H1 (cell line): Measurements from ENCODE around the gene DEFB114. TPM values are rescaled to one million over a fixed set of nuclear protein-coding genes. Genes with fewer than 3 reads are reported as not detected.
A peak's percentile ranks its signal among the peaks of the same experiment; 100 is the strongest.

ENCODE experiments used
- CTCF ChIA-PET: fragments of 300-600 bp; sonication (Branson Sonifier 250); formaldehyde crosslinking; loops from one replicate; lab custom pipeline; 2021; ENCODE audit not compliant: partially characterized antibody; lab: Charles Lee
- POLR2A ChIA-PET: fragments of 300-600 bp; sonication (Branson Sonifier 250); formaldehyde crosslinking; loops from one replicate; lab custom pipeline; 2021; ENCODE audit warnings: inconsistent platforms; ENCODE audit not compliant: partially characterized antibody; lab: Charles Lee
- DNase-seq, 2 experiments: peaks; one replicate each; pipeline versions ENCODE4 v3.0.0 to v3.0.0-alpha.2; 2010 to 2022; ENCODE audit warnings: low spot score in 2 of 2, low read depth in 1 of 2, mixed read lengths in 1 of 2
- FAIRE-seq: peaks from 2 replicates; lab custom pipeline; 2011; peaks lifted over from hg19 to GRCh38; lab: Jason Lieb, UNC
- H2AFZ ChIP-seq: 2 replicates; pipeline ENCODE4 v1.8.1; 2012; ENCODE audit warnings: low read length, inconsistent platforms
- H2AK5ac ChIP-seq: 2 replicates; pipeline ENCODE4 v1.6.1; 2013; ENCODE audit warnings: low read depth, low read length
- H2BK120ac ChIP-seq: replicated peaks from 2 replicates; pipeline ENCODE3; 2013; ENCODE audit warnings: low read depth, low read length, inconsistent platforms
- H2BK12ac ChIP-seq: 2 replicates; pipeline ENCODE4 v1.6.1; 2013; ENCODE audit warnings: low read depth, low read length
- H2BK15ac ChIP-seq: 2 replicates; pipeline ENCODE4 v1.6.1; 2013; ENCODE audit warnings: low read length
- H2BK20ac ChIP-seq: 2 replicates; pipeline ENCODE4 v1.6.1; 2013; ENCODE audit warnings: low read length
- H2BK5ac ChIP-seq: 2 replicates; pipeline ENCODE4 v1.6.1; 2013; ENCODE audit warnings: low read depth, low read length
- H3K14ac ChIP-seq: 2 replicates; pipeline ENCODE4 v1.6.1; 2013; ENCODE audit warnings: inconsistent platforms; ENCODE audit not compliant: insufficient read length
- H3K18ac ChIP-seq: 2 replicates; pipeline ENCODE4 v1.6.1; 2013; ENCODE audit warnings: low read length; ENCODE audit errors: extremely low read depth
- H3K23ac ChIP-seq: 2 replicates; pipeline ENCODE4 v1.6.1; 2013; ENCODE audit warnings: inconsistent platforms; ENCODE audit not compliant: insufficient read length
- H3K23me2 ChIP-seq: 2 replicates; pipeline ENCODE4 v1.6.1; 2013; ENCODE audit warnings: low read depth, low read length
- H3K27ac ChIP-seq: 2 replicates; pipeline ENCODE4 v1.6.1; 2011; ENCODE audit warnings: low read depth, low read length, inconsistent platforms
- H3K27me3 ChIP-seq, 4 experiments: replicated peaks in 1 of 4; 1 replicate in 1 of 4; 2 replicates in 3 of 4; pipeline versions ENCODE4 v1.6.1 to v1.8.1; 2011 to 2013; ENCODE audit warnings: low read length in 3 of 4, mild to moderate bottlenecking in 3 of 4, inconsistent platforms in 2 of 4, mixed read lengths in 2 of 4, moderate library complexity in 1 of 4; ENCODE audit not compliant: control insufficient read depth in 3 of 4, insufficient read depth in 3 of 4; ENCODE audit errors: extremely low read depth in 1 of 4
- H3K36me3 ChIP-seq, 4 experiments: 2 replicates each; pipeline versions ENCODE4 v1.6.1 to v1.8.1; 2011 to 2013; ENCODE audit warnings: mild to moderate bottlenecking in 4 of 4, low read length in 3 of 4, moderate library complexity in 2 of 4, control low read depth in 1 of 4, inconsistent platforms in 1 of 4; ENCODE audit not compliant: insufficient read depth in 4 of 4, control insufficient read depth in 2 of 4
- H3K4ac ChIP-seq: replicated peaks from 2 replicates; pipeline ENCODE3; 2013; ENCODE audit warnings: low read length, low read depth, mixed read lengths, inconsistent platforms; ENCODE audit not compliant: insufficient read length
- H3K4me1 ChIP-seq, 4 experiments: replicated peaks in 1 of 4; 1 replicate in 1 of 4; 2 replicates in 3 of 4; pipeline versions ENCODE4 v1.6.1 to v1.8.1; 2011 to 2013; ENCODE audit warnings: low read length in 3 of 4, inconsistent platforms in 2 of 4, mixed read lengths in 1 of 4; ENCODE audit not compliant: insufficient read depth in 4 of 4, control insufficient read depth in 3 of 4
- H3K4me2 ChIP-seq, 2 experiments: 2 replicates each; pipeline versions ENCODE4 v1.6.1 to v1.8.1; 2011 to 2013; ENCODE audit warnings: low read depth in 2 of 2, low read length in 2 of 2, control low read depth in 1 of 2, inconsistent platforms in 1 of 2, mild to moderate bottlenecking in 1 of 2; ENCODE audit not compliant: insufficient read depth in 1 of 2
- H3K4me3 ChIP-seq, 4 experiments: fragments of 200-600, 300-600 bp in 1 of 4; sonication (generic), shearing (Covaris generic), sonication (Bioruptor Twin) in 1 of 4; 2 replicates each; pipeline versions ENCODE4 v1.5.1 to v1.8.1; 2011 to 2016; ENCODE audit warnings: low read length in 4 of 4, low read depth in 3 of 4, control low read depth in 2 of 4, inconsistent platforms in 2 of 4, mild to moderate bottlenecking in 2 of 4, mixed read lengths in 1 of 4, moderate library complexity in 1 of 4; ENCODE audit not compliant: insufficient read depth in 2 of 4; ENCODE audit errors: extremely low read depth in 1 of 4
- H3K56ac ChIP-seq: replicated peaks from 2 replicates; pipeline ENCODE3; 2013; ENCODE audit warnings: low read depth, mild to moderate bottlenecking, mixed read lengths, low read length, inconsistent platforms; ENCODE audit not compliant: insufficient read length
- H3K79me1 ChIP-seq: 2 replicates; pipeline ENCODE4 v1.6.1; 2013; ENCODE audit warnings: low read depth, low read length, control low read depth
- H3K79me2 ChIP-seq, 2 experiments: 2 replicates each; pipeline versions ENCODE4 v1.6.1 to v1.8.1; 2012 to 2013; ENCODE audit warnings: low read length in 2 of 2, mild to moderate bottlenecking in 2 of 2, inconsistent platforms in 1 of 2; ENCODE audit not compliant: insufficient read depth in 2 of 2, control insufficient read depth in 1 of 2
- H3K9ac ChIP-seq, 4 experiments: replicated peaks in 1 of 4; 1 replicate in 1 of 4; 2 replicates in 3 of 4; pipeline versions ENCODE4 v1.6.1 to v1.8.1; 2011 to 2013; ENCODE audit warnings: low read depth in 3 of 4, low read length in 3 of 4, control low read depth in 2 of 4, mild to moderate bottlenecking in 2 of 4, moderate library complexity in 2 of 4, inconsistent platforms in 1 of 4; ENCODE audit errors: extremely low read depth in 1 of 4
- H3K9me3 ChIP-seq, 2 experiments: 2 replicates each; pipeline versions ENCODE4 v1.6.1 to v1.8.1; 2012 to 2013; ENCODE audit warnings: mild to moderate bottlenecking in 2 of 2, moderate library complexity in 2 of 2, control low read depth in 1 of 2, inconsistent platforms in 1 of 2, low read depth in 1 of 2, low read length in 1 of 2, mixed read lengths in 1 of 2; ENCODE audit not compliant: insufficient read depth in 2 of 2
- H4K20me1 ChIP-seq, 2 experiments: replicated peaks in 1 of 2; 2 replicates each; pipeline versions ENCODE3 to v1.8.1; 2011 to 2013; ENCODE audit warnings: inconsistent platforms in 2 of 2, low read length in 2 of 2, mild to moderate bottlenecking in 1 of 2; ENCODE audit not compliant: insufficient read depth in 2 of 2, control insufficient read depth in 1 of 2
- H4K5ac ChIP-seq: 2 replicates; pipeline ENCODE4 v1.6.1; 2013; ENCODE audit warnings: low read length, low read depth, mixed read lengths, inconsistent platforms; ENCODE audit not compliant: insufficient read length
- H4K8ac ChIP-seq: 2 replicates; pipeline ENCODE4 v1.8.0; 2013; ENCODE audit warnings: mild to moderate bottlenecking, moderate library complexity, low read length, inconsistent platforms; ENCODE audit not compliant: insufficient read depth; ENCODE audit errors: extremely low read depth
- H4K91ac ChIP-seq: replicated peaks from 2 replicates; pipeline ENCODE3; 2013; ENCODE audit warnings: low read length, mixed read lengths, inconsistent platforms; ENCODE audit not compliant: insufficient read length
- CTBP2 ChIP-seq: IDR thresholded peaks from 2 replicates; pipeline ENCODE4 v1.7.0; 2011; ENCODE audit warnings: borderline replicate concordance, mild to moderate bottlenecking, moderate library complexity, mixed read lengths, low read length; ENCODE audit not compliant: insufficient read depth, insufficient read length
- EGR1 ChIP-seq: IDR thresholded peaks from 2 replicates; pipeline ENCODE4 v1.6.1; 2011; ENCODE audit warnings: low read depth, low read length, borderline replicate concordance
- FOSL1 ChIP-seq: IDR thresholded peaks from 2 replicates; pipeline ENCODE4 v1.6.1; 2011; ENCODE audit warnings: mild to moderate bottlenecking, low read depth, low read length, moderate library complexity; ENCODE audit not compliant: insufficient read depth
- POU5F1 ChIP-seq: IDR thresholded peaks from 2 replicates; pipeline ENCODE4 v1.6.1; 2011; ENCODE audit warnings: low read depth, mild to moderate bottlenecking, low read length, moderate library complexity
- RFX5 ChIP-seq: IDR thresholded peaks from 2 replicates; pipeline ENCODE4 v1.6.1; 2011; ENCODE audit warnings: low read depth, low read length, improper control_type of control experiment, borderline replicate concordance
- SRF ChIP-seq: IDR thresholded peaks from 2 replicates; pipeline ENCODE4 v1.6.1; 2011; ENCODE audit warnings: mild to moderate bottlenecking, low read depth, low read length, moderate library complexity
- YY1 ChIP-seq: IDR thresholded peaks from 2 replicates; pipeline ENCODE4 v1.6.1; 2011; ENCODE audit warnings: low read depth, mild to moderate bottlenecking, low read length
- WGBS, 2 experiments: shearing (Covaris generic) in 1 of 2; methylation state at CpG; one replicate each; pipeline versions ENCODE4 v1.1.6 to v1.1.7; 2013 to 2015; ENCODE audit warnings: low lambda C conversion rate in 2 of 2, mixed read lengths in 2 of 2, inconsistent platforms in 1 of 2, low coverage in 1 of 2, missing lambda C conversion rate in 1 of 2; ENCODE audit not compliant: insufficient replicate concordance in 2 of 2, insufficient coverage in 1 of 2, insufficient read length in 1 of 2; ENCODE audit errors: extremely low coverage in 1 of 2, missing lambda C conversion rate in 1 of 2; 5-methylcytosine and 5-hydroxymethylcytosine counted together
- polyA plus RNA-seq, 7 experiments: library from polyadenylated mRNA; depleted of rRNA in 3 of 7; stranded (reverse) in 5 of 7; unstranded in 2 of 7; fragments of >200 nt in 5 of 7; fragments of 200-250 nt in 2 of 7; gene quantifications; 1 replicate in 5 of 7; 2 replicates in 1 of 7; 4 replicates in 1 of 7; pipeline versions ENCODE4 v1.2.1 to v1.2.3, GENCODE V29; 2011 to 2013; ENCODE audit warnings: missing spikeins in 2 of 7, mixed read lengths in 2 of 7
- total RNA-seq: library from RNA; stranded (reverse); fragmentation: NEBNext Ultra II Directional; extraction: Animal tissue kit (Norgen Biotek cat#: 25700); gene quantifications from 2 replicates; pipeline ENCODE4 v1.2.1, GENCODE V29; 2021

DEFB114 gene
- total and polyA plus RNA-seq, 2 of the 8 experiments (the other 6 are each of a cell fraction or from before 2014, with no cell fraction given) = not detected

- no peak overlapping the region for H2BK5ac ChIP-seq
- no peak overlapping the region for H4K5ac ChIP-seq
- ChIA-PET POLR2A (no interaction called here), CTCF (no interaction called here)
- no peak overlapping the region for H2BK15ac ChIP-seq
- no peak overlapping the region for H3K23ac ChIP-seq
- no peak overlapping the region for H4K8ac ChIP-seq
- DNase-seq (no peak), FAIRE-seq (no peak)
- H2AK5ac ChIP-seq = no peak overlapping the region
- H3K27me3 ChIP-seq = no peaks in the 10 kb centered on the region
- H3K18ac ChIP-seq = no peak overlapping the region
- H3K56ac ChIP-seq = no peak overlapping the region
- H2BK20ac ChIP-seq = no peak overlapping the region
- no peak overlapping the region for H3K27ac ChIP-seq
- no peaks in the 10 kb centered on the region for H3K79me1 ChIP-seq
- no peaks in the 10 kb centered on the region for H4K20me1 ChIP-seq
- H2BK120ac ChIP-seq = no peak overlapping the region
- H3K14ac ChIP-seq = no peak overlapping the region
- no peaks in the 10 kb centered on the region for H3K36me3 ChIP-seq
- no peak for TF ChIP-seq YY1
- no peak for TF ChIP-seq EGR1
- no peak for TF ChIP-seq CTBP2
- TF ChIP-seq FOSL1 = no peak
- no peak for TF ChIP-seq POU5F1
- peak; percentile 93 for TF ChIP-seq SRF
- TF ChIP-seq RFX5 = no peak
- no peak overlapping the region for H2BK12ac ChIP-seq
- H3K79me2 ChIP-seq = no peaks in the 10 kb centered on the region
- no peaks in the 10 kb centered on the region for H3K9me3 ChIP-seq
- H3K4ac ChIP-seq = no peak overlapping the region
- WGBS, 2 experiments = 97% methylated on average over 2 of the region's 2 CpGs; no CpG with 5 or more reads in 1 of the 2 experiments
- H3K4me3 ChIP-seq = no peak overlapping the region
- H3K23me2 ChIP-seq = no peaks in the 10 kb centered on the region
- H3K9ac ChIP-seq = no peak overlapping the region
- H4K91ac ChIP-seq = no peak overlapping the region
- no peaks in the 10 kb centered on the region for H3K4me1 ChIP-seq
- no peak overlapping the region for H2AFZ ChIP-seq
- no peak overlapping the region for H3K4me2 ChIP-seq
These were observed 23.8 kb upstream of the DEFB114 start for GRCh38 chr6:49987749-49988148.
